Measurements from ENCODE around the gene POU2F1.
A peak's percentile ranks its signal among the peaks of the same experiment; 100 is the strongest.
"Not testable (repeated sequence)": the region's sequence is repeated elsewhere in the genome, so short reads cannot be mapped to it uniquely, and the experiment has no call there.

Gene POU2F1

GRCh38 chr1:167221126-167221737, 546 bp downstream of the POU2F1 start:
- DNase-seq (ENCODE audit: low spot score): no peak
- no peak for TF ChIP-seq CTCF (IDR thresholded peaks at IDR 0.05; ENCODE audit: borderline replicate concordance, control extremely low read depth, extremely low read depth, insufficient read depth, missing control alignments)
- in situ Hi-C loops (cut with MboI; ENCODE audit: low sequenced_read_pairs, unreplicated experiment): no loop called here

GRCh38 chr1:167221738-167222610, 1.3 kb downstream of the POU2F1 start:
- TF ChIP-seq CTCF (IDR thresholded peaks at IDR 0.05; ENCODE audit: borderline replicate concordance, control extremely low read depth, extremely low read depth, insufficient read depth, missing control alignments): no peak
- peak; percentile 63 for DNase-seq (ENCODE audit: low spot score)
- in situ Hi-C loops (cut with MboI; ENCODE audit: low sequenced_read_pairs, unreplicated experiment): no loop called here

GRCh38 chr1:167223144-167224103, 2.7 kb downstream of the POU2F1 start:
- TF ChIP-seq CTCF (IDR thresholded peaks at IDR 0.05; ENCODE audit: borderline replicate concordance, control extremely low read depth, extremely low read depth, insufficient read depth, missing control alignments): no peak
- DNase-seq (ENCODE audit: low spot score): no peak
- in situ Hi-C loops (cut with MboI; ENCODE audit: low sequenced_read_pairs, unreplicated experiment): no loop called here

DNA sequence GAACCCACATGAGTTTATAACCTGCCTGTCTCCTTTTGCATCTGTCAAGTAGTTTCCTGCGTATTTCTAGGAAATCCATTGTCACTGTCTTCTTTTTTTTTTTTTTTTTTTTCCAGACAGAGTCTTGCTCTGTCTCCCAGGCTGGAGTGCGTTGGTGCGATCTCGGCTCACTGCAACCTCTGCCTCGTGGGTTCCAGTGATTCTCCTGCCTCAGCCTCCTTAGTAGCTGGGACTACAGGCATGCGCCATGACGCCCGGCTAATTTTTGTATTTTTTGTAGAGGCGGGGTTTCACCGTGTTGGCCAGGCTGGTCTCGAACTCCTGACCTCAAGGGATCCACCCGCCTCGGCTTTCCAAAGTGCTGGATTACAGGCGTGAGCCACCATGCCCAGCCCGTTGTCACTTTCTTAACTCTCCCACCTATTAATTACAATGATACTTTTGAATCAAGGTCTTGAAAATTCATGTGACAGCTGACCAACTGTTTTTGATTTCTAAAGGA, 4.1 kb downstream of the POU2F1 start:
- DNase-seq (ENCODE audit: low spot score); in situ Hi-C loops (cut with MboI; ENCODE audit: low sequenced_read_pairs, unreplicated experiment): not testable (repeated sequence)

DNA sequence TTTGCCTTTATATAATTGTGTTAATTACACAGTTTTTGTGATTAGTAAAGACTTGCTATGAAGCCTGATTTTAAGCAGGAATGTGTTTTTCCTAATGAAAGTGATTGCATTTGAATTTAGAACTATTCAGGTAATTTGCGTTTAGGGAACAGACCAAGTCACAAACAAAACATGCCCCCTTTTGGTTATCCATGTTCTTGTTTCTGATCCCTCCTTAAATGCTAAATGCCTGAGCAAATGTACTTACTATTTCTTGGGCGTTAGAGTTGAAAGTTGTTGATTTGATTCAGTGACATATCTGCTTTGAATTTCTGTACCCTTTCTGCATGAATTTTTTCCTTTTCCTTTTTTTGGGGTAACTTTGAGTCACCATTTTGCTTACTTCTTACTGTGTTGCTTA, 5.2 kb downstream of the POU2F1 start:
- no peak for TF ChIP-seq CTCF (IDR thresholded peaks at IDR 0.05; ENCODE audit: borderline replicate concordance, control extremely low read depth, extremely low read depth, insufficient read depth, missing control alignments)
- DNase-seq (ENCODE audit: low spot score): no peak
- in situ Hi-C loops (cut with MboI; ENCODE audit: low sequenced_read_pairs, unreplicated experiment): no loop called here

DNA sequence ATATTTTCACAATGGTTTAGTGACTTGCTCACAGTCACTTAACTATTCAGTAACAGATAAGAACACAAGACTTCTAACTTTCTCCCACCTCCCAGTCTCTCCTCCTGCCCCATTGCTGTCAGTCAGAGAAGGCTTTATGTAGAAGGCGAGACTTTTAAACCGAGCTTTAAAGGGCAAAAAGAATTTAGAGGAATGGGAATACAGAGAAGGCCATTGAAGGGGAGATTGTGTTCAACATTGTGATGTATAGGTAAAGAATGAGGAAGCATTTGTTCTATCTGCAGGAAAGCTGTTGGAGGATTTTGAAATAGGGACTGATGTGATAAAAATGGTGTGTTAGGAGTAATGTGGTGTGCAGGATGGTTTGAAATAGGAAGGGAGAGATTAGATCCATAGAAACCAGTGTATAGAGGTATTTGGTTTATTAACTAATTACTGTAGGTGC, 7.3 kb downstream of the POU2F1 start:
- no peak for TF ChIP-seq CTCF (IDR thresholded peaks at IDR 0.05; ENCODE audit: borderline replicate concordance, control extremely low read depth, extremely low read depth, insufficient read depth, missing control alignments)
- in situ Hi-C loops (cut with MboI; ENCODE audit: low sequenced_read_pairs, unreplicated experiment): no loop called here
- no peak for DNase-seq (ENCODE audit: low spot score)
